Stimulated activated CD4-positive, alpha-beta T cell treated with anti-CD3 and anti-CD28 coated beads, Interleukin-12 subunit alpha, Interleukin-12 subunit beta, amount 100 ng/mL, for 24 hours (primary cell): ENCODE measurements around the gene ZNF414.

Experiments
- DNase-seq, 2 experiments: peaks; one replicate each; pipeline ENCODE4 v3.0.0-alpha.2; 2020; ENCODE audit warnings: low read depth in 2 of 2

Gene ZNF414

DNA sequence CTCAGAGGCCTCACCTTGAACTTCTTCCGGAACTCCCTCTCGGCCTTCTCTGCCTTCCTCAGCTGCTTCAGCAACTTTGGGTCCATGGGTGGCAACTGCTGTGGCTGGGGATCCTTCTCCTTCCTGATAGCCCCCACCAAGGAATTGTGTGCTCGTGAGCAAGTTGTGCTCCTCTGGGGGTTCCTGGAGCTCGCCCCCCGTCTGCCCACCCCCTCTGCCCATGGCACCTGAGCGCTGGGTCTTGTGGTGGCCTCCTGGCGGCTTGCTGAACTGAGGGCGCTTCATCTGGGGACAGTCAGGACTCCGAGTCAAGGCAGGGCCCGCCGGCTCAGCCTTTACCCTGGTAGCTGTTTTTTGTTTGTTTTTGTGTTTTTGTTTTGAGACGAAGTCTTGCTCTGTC, 23.1 kb downstream of the ZNF414 start:
- DNase-seq, result no peak

DNA sequence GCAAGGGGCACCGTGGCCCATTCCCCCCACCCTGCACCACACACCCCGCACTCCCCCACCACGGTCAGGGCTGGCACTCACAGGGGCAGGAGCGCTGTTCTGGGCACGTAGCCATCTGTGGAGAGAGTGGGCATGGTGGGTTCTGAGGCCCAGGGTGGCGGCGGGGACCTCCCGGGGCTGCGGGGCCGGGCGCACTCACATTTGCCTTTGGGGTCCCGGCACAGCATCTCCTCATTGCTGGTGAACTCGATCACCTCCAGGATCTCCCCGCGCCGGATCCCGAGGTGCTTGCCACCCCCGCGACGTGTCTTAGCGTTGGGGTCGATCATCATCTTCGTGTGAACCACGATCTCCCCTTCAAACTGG, 23.6 kb downstream of the ZNF414 start:
- no peak for DNase-seq

DNA sequence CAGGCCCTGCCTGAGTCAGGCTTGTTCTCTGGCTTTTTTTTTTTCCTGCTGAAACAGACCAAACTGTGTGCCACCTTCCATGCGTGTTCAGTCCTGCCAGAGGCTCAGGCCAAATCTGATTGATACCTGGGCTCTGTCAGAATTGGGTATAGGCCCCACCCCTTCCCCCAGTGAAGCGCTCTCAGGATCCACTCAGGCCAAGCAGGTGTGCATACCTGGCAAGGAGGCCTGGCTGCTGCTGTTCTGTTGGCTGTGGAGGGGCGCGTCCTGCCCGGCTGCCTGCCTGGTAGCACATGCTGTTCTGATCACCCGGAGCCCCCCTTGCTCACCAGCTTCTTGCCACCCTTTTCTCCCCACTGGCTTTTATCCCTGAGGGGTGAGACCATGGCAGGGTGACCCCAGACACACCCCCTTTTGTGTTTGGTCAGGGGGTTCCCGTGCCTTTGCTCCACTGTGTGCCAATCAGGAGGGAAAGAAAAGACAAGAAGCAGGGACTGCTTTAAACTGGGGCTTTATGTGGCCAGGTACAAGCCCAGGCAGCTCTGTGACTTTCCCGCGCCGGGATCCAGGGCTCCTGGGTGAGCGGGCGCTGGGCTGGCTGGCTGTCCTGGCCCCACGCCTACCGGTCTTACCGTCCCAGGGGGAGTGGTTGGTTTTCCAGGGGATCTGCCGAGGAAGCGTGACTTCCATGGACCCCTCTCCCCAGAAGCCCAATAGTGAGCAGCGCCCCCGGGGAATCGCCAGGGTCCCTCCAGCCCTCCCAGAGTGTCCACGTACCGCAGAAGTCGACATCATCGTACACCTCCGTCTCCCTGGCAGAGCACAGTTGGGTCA, 24.2 kb downstream of the ZNF414 start:
- DNase-seq, result no peak

DNA sequence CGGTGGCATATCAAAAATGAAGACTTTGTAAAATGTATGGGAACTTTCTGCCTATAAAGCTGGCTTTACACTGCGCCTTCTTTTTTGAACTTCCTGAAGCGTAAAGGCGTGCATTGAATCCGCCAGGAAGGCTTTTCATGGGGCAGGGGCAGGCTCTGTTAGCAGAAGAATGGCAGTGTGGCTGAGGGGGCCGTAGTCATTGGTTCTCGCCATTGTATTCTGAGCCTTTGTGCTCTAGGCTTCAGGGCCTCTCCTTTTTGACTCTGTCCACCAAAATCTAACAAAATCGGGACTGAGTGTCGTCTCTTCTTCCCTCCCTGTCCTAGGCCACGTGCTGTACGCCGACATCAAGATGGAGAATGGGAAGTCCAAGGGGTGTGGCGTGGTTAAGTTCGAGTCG, 25.6 kb downstream of the ZNF414 start:
- DNase-seq, result no peak

DNA sequence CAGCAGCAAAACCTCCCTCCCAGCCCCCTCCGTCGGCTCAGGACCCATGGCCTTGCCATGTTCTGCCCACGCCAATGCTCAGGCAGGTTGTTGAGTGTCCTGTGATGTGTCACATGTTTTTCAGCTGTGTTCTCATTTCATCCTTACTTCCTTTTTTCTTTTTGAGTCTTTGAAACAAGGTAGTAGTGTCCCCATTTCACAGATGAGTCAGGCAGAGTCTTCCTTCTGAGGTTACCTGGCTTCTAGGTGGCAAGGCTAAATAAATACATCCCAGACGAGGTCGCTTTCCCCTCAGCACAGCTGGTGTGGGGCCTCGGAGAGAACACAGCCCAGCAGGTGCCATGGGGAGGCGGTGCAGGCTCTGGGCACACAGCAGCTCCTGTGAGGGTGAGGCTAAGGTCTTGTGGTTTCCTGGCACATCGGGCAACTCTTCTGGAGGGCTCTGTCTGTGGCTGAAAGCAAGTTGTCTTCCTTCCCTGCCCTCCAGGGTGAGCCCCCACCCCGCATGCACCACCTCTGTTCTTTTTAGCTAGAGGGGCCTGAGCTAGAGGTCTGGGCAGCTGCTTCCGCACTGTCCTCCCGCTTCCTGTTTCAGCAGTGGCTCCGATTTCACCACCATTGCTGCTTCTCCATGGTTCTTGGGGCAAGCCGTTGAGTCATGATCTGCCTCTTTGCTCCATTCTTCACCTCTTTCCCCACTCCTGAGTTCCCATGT, 26.7 kb downstream of the ZNF414 start:
- DNase-seq, result no peak

DNA sequence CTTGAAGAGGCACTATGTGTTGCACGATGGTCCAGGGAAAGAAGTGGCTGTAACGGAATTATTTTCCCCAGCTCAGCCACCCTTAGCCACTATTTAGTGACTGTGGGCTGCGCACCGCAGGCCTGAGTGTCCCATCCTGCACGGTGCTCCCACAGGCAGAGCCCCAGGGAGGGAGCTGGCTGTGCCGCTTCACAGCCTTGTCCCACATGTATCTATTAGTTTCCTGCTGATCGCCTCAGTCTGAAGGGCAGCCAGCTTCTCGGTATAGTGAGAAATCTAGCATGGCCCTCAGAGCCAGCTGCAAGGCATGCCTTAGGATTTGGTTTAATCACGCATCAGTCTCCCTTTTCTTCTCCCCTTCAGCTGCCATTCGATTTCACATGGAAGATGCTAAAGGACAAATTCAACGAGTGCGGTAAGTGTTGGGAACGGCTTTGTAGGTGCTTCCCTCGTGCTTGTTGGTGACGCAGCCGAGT, 27.3 kb downstream of the ZNF414 start:
- DNase-seq, result no peak

DNA sequence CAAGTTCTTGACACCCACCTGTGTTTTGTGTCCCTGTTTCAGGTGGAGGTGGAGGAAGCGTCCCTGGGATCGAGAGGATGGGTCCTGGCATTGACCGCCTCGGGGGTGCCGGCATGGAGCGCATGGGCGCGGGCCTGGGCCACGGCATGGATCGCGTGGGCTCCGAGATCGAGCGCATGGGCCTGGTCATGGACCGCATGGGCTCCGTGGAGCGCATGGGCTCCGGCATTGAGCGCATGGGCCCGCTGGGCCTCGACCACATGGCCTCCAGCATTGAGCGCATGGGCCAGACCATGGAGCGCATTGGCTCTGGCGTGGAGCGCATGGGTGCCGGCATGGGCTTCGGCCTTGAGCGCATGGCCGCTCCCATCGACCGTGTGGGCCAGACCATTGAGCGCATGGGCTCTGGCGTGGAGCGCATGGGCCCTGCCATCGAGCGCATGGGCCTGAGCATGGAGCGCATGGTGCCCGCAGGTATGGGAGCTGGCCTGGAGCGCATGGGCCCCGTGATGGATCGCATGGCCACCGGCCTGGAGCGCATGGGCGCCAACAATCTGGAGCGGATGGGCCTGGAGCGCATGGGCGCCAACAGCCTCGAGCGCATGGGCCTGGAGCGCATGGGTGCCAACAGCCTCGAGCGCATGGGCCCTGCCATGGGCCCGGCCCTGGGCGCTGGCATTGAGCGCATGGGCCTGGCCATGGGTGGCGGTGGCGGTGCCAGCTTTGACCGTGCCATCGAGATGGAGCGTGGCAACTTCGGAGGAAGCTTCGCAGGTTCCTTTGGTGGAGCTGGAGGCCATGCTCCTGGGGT, 28.2 kb downstream of the ZNF414 start:
- no peak for DNase-seq

DNA sequence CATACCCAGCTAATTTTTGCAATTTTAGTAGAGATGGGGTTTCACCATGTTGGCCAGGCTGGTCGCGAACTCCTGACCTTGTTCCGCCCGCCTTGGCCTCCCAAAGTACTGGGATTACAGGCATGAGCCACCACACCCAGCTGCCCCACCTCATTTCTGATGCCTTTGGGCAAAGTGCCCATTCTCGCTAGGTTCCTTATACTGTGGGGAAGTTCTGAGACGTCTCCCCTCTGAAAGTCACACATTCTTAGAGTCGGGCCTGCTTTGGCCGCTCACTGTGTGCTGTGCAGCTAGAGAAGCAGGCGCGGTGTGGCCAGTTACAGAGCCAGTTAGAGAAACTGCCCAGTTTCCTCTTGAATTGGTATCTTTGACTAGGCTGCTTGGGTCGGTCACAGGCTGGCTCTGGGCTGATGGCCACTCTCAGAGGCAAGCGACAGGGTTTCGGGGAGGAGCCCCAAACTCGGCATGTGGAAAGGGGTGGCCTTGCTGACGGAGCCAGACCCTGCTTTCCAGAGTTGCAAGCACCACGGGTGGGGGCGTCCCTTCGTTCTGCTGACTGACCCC, 29.6 kb downstream of the ZNF414 start:
- no peak for DNase-seq

DNA sequence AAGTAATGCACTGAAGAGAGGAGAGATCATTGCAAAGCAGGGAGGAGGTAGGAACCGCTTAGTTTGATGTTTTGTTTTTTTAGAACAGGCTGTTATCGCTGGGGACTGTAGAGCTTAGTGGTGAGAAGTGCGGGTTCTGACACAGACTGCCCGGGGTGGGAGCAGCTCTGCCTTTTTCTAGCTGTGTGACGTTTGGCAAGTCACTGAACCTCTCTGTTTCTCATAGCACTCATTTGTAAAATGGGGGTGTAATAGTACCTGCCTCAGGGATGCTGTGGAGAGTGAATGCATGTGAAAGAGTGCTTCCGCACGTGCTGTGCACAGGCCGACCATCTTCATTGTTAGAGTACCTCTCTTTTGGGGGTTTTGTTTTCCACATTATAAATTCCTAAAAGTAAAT, 30.8 kb downstream of the ZNF414 start:
- no peak for DNase-seq

DNA sequence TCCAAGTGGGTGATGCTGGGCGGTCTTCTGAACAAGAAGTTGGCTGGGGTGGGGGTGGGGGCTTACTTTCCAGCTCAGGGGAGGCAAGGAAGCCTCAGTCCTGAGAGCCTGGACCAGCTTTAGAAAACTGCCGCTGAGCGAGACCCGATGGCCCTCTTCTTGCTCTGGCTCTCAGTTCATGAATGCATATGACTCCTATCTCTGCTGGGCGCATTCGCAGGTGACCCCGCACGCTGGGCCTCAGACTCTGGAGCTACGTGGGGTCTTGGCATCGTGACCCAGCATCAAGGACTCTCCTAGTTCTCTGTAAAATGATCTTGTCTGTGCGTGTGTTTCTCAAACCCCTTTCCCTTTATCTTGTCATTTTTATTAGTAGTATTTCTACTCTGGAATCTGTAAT, 31.3 kb downstream of the ZNF414 start:
- DNase-seq, result no peak

DNA sequence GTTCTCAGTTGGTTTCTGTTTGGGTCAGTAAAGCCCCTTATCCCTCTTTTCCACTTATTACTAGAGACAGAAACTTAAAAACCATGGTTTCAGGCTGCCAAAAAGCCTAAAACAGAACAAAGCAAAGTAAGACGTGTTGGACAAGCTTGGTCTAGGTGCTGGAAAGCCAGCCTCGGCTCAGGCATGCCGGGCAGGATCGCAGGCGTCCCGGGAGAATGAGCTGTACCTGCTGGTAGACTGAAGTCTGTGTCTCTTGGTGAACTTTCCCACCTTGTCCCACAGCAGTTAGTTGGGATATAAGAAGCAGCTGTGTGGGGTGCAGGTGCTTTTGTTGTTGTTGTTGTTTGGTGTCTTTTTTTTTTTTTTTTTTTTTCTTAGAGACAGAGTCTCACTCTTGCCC, 32.4 kb downstream of the ZNF414 start:
- no peak for DNase-seq

DNA sequence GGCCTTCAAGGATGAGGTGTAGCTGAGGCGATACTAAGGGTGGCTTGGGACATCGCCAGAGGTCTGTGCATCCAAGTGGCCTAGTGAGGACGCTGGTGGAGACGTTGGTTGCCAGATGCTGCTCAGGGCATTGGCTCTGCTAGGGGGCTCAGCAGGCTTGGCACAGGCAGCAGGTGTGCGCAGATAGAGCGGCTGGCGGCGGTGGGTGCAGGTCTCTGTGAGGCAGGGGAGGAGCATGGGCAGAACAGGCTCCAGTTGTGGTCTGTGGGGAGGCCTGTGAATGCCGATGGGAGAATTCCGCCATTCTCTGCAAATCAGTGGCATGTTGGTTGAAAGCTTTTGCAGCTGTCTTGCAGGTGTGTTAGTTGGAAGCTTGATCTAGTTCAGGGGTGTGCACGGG, 32.8 kb downstream of the ZNF414 start:
- DNase-seq, result no peak

DNA sequence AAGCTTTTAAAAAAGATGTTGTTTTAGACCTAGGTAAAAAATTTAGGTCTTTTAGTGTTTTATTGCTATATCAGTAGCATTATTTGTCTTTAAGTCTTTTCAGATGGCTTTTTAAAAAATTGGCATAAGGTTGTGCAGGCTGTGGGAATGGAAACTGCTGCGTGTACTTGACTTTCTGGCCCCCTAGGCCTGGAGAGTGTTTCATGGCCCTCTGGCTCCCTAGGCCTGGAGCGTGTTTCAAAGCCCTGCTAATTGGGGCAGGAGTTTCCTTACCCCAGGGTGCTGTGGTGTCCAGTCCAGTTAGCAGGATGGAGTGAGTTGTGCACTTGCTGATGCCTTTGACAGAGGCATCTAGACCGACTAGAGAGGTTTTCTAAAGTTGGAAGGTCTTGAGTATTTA, 35.4 kb downstream of the ZNF414 start:
- DNase-seq, result no peak

DNA sequence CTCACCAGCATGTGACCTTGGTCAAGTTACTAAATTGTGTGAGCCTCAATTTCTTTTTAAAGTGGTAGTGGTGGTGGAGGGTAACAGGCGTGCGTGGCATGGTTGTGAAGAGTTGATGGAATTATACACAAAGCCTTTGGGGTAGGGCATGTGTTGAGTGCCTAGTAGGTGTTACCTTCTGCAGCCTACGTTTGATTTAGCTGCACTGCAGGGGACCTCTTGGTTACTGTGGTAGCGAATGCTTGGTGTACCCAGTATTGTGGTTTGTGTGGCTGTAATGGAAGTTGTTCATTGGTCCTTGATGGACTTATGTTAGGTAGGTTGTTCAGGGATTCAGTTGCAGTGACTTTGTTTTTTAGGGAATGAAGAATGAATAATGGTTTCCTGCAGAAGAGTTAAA, 36.1 kb downstream of the ZNF414 start:
- DNase-seq, result no peak

DNA sequence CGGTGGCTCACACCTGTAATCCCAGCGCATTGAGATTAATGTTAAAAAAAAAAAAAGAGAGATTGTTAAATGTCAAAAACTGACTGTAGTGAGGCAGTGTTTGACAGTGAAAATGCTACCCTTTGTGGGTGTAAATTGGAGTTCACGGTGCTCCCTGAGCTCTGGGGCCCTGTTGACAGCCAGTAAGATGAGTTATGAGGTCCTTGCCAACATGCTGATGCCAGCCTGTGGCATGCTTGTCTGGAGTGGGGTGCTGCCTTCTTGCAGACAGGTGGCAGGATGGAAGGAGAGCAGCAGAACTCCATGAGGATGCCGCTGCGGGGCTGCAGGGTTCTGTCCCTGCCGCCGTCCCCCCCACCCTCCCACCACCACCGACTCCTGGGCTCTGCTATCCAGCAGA, 37.4 kb downstream of the ZNF414 start:
- no peak for DNase-seq

DNA sequence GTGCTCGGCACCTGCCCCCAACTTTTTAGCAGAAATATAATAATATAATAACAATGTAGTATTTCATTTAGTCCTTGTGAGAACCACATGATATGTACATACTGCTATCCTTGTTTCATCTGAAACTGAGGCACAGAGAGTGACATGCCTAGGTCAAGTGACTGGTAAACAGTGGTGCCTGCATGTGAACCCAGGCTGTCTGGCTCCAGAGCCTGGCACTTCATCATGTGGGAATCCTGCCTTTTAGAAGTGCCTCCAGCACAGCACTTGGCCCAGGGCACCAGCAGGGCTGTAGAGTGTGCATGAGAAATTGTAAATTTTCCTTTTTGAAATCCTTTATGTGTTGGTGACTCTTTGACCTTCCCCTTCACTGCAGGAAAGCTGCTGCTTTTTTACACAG, 39.0 kb downstream of the ZNF414 start:
- DNase-seq, result no peak

DNA sequence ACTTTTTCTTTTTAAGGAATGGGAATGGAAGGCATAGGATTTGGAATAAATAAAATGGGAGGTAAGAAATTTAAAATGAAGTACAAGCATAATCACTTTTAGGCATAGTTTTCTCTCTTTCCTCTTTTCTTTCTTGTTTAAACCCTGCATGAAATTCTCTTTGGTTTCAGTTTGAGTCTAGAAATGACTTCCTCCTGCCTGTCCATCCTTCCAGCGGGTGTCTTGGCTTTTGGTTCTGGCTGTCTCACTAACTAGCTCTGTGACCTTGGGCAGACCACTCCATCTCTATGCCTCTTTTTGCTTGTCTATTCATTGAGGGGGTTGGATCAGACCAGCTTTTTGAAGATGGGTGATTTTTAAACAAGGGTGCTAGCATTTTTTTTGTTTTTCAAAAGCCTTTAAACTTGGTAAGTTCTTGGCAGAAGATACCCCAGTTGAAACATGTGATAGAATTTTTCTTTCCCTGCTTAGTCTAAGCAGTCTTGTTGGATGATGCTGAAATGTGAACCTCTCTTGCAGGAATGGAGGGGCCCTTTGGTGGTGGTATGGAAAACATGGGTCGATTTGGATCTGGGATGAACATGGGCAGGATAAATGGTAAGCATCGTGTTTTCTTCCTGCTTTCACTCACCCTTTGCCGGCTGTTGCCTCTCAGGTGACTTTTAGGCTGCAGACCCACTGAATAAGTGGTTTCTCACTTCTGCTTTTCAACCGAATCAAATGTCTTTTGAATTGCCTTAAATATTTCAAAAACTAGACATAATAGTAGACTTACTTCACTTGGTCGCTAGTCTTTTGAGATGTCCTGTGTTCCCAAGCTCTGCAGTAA, 40.1 kb downstream of the ZNF414 start:
- DNase-seq, result no peak

DNA sequence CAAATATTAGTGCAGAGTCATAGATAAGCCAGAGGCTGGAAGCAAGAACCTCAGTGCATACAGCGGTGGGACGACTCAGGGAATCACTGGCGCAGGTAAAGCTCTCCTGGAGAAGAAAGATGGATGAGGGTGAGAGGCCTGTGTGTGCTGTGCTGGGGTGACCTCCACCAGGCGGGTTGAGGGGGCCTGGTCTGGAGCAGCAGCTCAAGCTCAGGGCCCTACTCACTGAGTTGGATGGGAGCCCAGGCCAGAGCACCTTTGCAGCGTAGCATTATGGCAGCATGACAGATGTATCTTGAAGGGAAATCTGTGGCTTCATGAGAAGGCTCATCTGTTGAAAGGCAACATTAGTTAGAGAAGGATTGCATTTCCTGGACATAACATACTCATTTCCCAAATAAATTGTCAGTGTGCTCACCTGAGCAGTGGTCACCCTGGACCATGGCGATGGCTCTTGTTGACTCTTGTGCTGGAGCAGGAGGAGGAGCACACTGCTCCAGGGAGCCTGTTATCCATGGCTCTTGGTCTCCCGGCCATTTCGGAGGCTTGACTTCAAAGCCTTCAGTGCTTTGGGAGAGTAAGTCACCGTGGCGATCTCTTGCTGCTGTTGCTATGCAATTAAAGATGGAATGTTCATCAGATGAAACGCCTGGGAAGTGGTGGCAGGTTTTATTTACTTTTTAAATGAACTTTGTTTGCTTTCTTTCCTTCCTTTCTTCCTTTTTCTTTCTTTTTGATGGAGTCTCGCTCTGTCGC, 44.2 kb downstream of the ZNF414 start:
- no peak for DNase-seq

DNA sequence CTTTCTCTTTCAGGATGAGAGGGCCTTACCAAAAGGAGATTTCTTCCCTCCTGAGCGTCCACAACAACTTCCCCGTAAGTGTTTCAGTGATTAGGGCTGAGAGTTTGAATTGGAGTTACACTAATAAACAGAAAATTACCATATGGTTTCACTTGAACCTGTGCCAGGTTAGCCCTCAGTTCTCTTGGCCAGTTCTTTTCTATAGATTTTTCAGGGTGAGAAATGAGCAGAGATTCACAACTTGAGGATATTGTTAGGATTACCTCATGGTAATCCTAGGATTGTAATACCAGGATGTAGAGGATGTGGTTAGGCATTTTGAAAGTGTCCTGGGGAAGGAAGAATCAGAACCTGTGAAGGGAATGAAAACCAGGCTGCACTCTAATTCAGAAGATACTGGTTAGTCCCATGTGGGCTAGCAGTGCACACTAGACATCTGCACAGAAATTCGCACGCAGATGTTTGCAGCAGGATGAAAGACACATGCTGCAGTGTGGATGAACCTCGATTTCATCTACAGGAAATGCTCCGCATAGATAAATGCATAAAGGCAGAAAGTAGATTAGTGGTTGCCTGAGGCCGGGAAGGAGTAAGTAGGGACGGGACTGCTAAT, 45.1 kb downstream of the ZNF414 start:
- no peak for DNase-seq

DNA sequence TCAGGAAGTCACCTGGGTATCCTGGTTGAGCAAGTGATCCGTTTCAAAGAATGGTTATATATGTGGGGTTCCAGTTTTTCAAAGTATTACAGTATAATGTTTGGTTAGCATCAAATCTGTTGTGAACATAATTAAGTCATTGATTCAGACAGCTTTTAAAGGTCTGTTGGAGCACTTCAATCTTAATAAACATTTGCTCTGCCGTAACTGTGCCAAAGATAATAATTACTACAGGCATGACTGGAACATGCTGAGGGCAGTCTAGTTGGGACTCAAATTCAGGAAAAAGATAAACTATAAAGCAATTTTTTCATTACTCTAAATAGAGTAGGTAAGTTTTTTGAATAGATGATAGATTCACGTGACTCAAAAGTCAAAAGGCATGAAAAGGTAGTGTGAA, 45.8 kb downstream of the ZNF414 start:
- DNase-seq, result no peak
